HEK293T (cell line): ENCODE results near the gene PSMC5.

Source experiments
- ARNT ChIP-seq: fragments of 450-650 bp; IDR thresholded peaks from 2 replicates; pipeline ENCODE4 v1.6.1; 2017; ENCODE audit warnings: mild to moderate bottlenecking
- BHLHE40 ChIP-seq: fragments of 450-650 bp; IDR thresholded peaks from 2 replicates; pipeline ENCODE4 v1.6.1; 2016; ENCODE audit warnings: mild to moderate bottlenecking, moderate library complexity, borderline replicate concordance
- ELF4 ChIP-seq: fragments of 450-650 bp; IDR thresholded peaks from 2 replicates; pipeline ENCODE4 v1.6.1; 2017; ENCODE audit warnings: antibody characterized with exemption
- FOXA1 ChIP-seq: fragments of 450-650 bp; IDR thresholded peaks from 2 replicates; pipeline ENCODE4 v1.6.1; 2016; ENCODE audit warnings: mild to moderate bottlenecking
- FOXK2 ChIP-seq: fragments of 450-650 bp; IDR thresholded peaks from 2 replicates; pipeline ENCODE4 v1.6.1; 2016; ENCODE audit warnings: mild to moderate bottlenecking
- FOXM1 ChIP-seq: fragments of 450-650 bp; IDR thresholded peaks from 2 replicates; pipeline ENCODE4 v1.6.1; 2017; ENCODE audit warnings: mild to moderate bottlenecking, borderline replicate concordance
- LEF1 ChIP-seq: fragments of 450-650 bp; IDR thresholded peaks from 2 replicates; pipeline ENCODE4 v1.6.1; 2017; ENCODE audit warnings: mild to moderate bottlenecking, borderline replicate concordance
- SP1 ChIP-seq: fragments of 450-650 bp; IDR thresholded peaks from 2 replicates; pipeline ENCODE4 v1.6.1; 2017
- SUZ12 ChIP-seq: fragments of 450-650 bp; IDR thresholded peaks from 2 replicates; pipeline ENCODE4 v1.6.1; 2016; ENCODE audit warnings: mild to moderate bottlenecking
- TARDBP ChIP-seq: fragments of 450-650 bp; IDR thresholded peaks from 2 replicates; pipeline ENCODE4 v1.6.1; 2016
- ZNF384 ChIP-seq: fragments of 450-650 bp; IDR thresholded peaks from 2 replicates; pipeline ENCODE4 v1.6.1; 2016
- TF ChIP-seq, protein P1 (sequence below): fragments of 450-650 bp; IDR thresholded peaks from 2 replicates; pipeline ENCODE4 v1.6.1; 2016

DNA sequence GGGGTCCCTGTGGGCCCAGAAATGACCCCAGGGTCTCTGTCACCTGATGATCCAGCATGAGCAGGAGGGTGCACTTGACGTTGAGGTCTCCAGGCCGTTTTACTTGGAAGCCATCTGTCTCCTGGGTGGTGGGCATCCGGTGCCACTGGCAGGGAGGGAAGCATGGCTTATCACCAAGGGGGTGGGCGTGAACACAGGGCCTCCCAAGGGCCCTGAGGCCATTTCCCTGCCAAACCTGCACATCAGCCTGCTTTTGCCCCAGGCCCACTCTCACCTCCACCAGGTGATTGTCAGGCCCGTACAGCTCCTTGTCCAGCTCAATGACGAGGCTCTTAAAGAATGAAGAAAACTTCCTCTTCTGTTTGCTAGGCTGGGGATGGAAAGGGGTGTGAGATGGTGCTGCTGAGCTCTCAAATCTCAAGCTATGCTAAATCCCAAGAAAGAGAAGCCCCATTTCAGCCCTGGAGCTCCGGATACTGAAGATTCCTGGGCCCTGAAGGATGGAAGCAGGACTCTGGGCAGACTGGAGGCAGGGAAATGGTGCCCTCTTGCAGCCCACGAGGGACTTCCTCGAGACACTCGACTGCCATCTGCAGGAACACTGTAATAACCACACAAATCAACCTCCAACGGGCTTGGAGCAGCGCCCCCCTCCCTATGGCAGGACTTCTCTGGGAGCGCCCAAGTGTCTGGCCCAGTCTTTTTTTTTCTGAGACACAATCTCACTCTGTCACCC is 7.4 kb downstream of the PSMC5 start:
- TF ChIP-seq FOXM1, result no peak
- TF ChIP-seq BHLHE40, result no peak
- TF ChIP-seq FOXK2, result no peak
- no peak for TF ChIP-seq ELF4
- no peak for TF ChIP-seq LEF1
- no peak for TF ChIP-seq ARNT
- no peak for TF ChIP-seq SUZ12
- TF ChIP-seq ZNF384, result no peak
- TF ChIP-seq SP1, result no peak
- no peak for TF ChIP-seq TARDBP
- TF ChIP-seq, protein P1, sequence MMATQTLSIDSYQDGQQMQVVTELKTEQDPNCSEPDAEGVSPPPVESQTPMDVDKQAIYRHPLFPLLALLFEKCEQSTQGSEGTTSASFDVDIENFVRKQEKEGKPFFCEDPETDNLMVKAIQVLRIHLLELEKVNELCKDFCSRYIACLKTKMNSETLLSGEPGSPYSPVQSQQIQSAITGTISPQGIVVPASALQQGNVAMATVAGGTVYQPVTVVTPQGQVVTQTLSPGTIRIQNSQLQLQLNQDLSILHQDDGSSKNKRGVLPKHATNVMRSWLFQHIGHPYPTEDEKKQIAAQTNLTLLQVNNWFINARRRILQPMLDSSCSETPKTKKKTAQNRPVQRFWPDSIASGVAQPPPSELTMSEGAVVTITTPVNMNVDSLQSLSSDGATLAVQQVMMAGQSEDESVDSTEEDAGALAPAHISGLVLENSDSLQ, result no peak
- no peak for TF ChIP-seq FOXA1
